Measurements from ENCODE around the gene COLEC12. TPM values are rescaled to one million over a fixed set of nuclear protein-coding genes. Genes with fewer than 3 reads are reported as not detected.

The COLEC12 gene
- total RNA-seq, 1 experiment from 2014 or later: not detected

- no peak for DNase-seq (ENCODE audit: low spot score)
These were observed 53.5 kb downstream of the COLEC12 start for GRCh38 chr18:446941-447560.

DNA sequence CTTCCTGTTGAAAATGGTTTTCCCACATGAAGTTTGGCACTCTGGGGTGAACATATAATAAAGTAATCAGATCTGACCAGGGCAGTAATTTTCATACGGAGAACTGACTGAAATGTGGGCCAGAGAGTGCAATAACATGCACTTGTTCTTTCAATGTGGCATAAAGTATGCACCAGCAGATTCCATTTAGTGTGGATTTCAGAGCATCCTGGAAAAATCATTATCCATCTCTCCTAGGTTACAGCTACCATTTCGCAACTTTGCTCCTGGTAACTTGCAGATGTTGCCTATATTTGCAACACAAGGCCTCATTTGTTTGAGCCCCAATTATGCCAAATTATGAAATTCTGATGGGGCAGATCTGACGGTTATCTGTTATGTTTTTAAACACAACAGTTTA, 55.4 kb downstream of the COLEC12 start:
- no peak for DNase-seq (ENCODE audit: low spot score)

GRCh38 chr18:438571-438970, 61.9 kb downstream of the COLEC12 start:
- DNase-seq (ENCODE audit: low spot score): no peak

GRCh38 chr18:435940-436339, 64.6 kb downstream of the COLEC12 start:
- DNase-seq (ENCODE audit: low spot score): no peak

DNA sequence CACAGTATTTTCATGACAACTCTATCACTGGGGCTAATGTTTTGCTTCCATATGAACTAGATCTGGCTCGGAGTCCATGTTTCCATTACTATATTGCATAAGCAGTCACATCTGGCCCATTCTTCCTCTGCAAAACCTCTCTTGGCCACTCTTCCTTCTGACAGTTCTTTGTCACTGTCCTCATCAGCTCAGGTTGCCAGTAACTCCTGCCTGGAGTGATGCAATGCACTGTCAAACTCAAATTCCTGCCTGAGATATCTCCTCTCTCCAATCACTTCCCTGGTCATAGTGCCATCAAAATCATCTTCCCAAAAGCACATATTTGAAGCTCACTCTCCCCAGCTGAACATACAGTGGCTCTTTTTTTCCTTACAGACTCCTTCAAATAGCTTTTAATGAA, 66.1 kb downstream of the COLEC12 start:
- DNase-seq (ENCODE audit: low spot score): no peak

DNA sequence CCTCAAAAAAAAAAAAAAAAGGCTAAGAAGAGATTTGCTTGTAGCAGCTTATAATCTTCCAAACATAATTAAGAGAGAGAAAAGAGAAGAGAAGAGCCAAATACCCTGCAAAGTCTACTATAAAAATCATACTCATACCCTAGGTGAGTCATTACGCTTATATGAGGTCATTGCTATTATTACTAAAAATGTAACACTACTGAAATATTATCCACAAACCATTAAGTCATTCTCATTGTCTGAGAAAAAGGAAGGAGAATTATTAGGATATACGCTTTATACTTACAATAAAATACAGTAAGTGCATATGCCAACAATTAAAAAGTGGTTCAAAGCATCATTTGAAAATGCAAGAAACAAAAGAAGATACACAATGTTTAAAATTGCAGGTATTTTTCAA, 66.5 kb downstream of the COLEC12 start:
- DNase-seq (ENCODE audit: low spot score): no peak

GRCh38 chr18:433298-433697, 67.2 kb downstream of the COLEC12 start:
- no peak for DNase-seq (ENCODE audit: low spot score)

- no peak for DNase-seq (ENCODE audit: low spot score)
These were observed 67.7 kb downstream of the COLEC12 start for GRCh38 chr18:432791-433190.

- no peak for DNase-seq (ENCODE audit: low spot score)
These were observed 71.5 kb downstream of the COLEC12 start for GRCh38 chr18:429030-429429.

- DNase-seq (ENCODE audit: low spot score): no peak
These were observed 73.5 kb downstream of the COLEC12 start for GRCh38 chr18:427005-427404.

DNA sequence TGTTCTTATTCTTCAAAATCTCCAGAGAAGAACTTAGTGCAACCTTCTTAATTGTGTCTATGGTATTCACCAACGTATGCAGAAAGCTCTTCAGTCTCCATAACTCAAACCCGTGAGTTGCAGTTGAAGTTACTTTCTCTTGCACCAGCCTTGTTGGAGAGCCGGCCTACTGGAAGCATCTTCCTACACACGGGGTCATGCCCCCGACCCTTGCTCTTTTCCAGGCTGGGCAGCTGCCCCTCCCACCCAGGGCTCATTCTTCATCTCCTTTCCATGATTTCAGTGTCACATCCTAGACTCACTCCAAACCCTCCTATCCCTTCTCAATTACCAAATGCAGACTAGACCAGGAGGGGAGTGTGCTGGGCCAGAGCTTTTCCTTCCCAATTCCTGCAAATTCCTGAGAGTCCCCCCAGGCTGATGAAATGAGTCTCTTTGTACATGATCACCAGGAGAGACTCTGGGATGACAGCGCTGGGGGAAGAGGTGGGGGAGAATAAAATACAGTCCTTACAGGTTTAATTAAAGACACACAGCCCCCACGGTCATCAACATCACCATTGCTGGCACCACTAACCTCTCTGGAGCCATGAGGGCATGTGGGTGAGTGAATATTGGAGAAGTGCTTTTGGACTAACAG, 75.3 kb downstream of the COLEC12 start:
- no peak for DNase-seq (ENCODE audit: low spot score)

DNA sequence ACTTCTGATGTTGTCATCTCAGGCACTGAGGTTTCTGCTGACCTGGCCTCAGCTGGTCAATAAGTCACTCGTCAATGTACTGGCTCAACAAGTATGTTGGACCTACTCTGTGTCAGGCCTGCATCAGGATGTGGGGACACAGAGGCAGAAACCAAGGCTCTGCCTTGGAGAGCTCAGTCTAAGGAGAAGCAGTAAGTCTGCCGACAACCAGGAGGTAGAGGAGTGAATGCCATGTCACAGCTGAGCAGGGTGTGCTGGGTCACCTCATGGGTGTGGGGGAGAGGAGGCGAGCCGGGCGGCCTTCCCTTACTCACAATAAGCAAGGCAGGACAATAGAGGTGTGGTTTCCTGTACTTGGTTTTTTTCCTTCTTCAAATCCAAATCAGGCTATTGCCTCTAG, 75.8 kb downstream of the COLEC12 start:
- DNase-seq (ENCODE audit: low spot score): no peak

DNA sequence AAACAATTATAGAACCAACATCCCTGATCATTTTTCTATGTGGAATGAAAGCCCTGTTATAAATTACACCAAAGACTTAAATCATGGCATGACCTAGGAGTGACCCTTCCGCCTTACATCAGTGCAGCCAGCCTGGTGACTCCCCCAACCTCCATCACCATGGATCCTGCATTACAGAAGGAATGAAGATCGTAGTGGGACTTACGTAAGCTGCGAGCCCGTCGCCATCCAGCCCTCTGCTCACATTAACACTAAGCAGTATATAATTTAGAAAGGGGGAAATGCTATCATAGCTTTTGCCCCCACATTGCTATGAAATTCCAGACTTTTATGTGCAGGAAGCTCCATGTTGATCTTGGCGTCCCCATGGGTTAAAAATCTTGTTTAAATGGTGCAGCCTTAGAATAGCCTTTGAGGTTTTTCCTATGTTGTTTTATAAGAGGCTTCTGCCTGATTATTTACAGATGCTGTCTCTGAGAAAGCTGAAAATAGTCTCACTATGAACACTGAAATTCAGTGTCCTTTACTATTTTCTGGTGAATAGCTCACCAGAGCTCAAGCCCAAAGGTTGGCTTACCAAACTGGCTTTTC, 76.3 kb downstream of the COLEC12 start:
- no peak for DNase-seq (ENCODE audit: low spot score)

- DNase-seq (ENCODE audit: low spot score): no peak
These were observed 77.5 kb downstream of the COLEC12 start for GRCh38 chr18:422966-423365.

DNA sequence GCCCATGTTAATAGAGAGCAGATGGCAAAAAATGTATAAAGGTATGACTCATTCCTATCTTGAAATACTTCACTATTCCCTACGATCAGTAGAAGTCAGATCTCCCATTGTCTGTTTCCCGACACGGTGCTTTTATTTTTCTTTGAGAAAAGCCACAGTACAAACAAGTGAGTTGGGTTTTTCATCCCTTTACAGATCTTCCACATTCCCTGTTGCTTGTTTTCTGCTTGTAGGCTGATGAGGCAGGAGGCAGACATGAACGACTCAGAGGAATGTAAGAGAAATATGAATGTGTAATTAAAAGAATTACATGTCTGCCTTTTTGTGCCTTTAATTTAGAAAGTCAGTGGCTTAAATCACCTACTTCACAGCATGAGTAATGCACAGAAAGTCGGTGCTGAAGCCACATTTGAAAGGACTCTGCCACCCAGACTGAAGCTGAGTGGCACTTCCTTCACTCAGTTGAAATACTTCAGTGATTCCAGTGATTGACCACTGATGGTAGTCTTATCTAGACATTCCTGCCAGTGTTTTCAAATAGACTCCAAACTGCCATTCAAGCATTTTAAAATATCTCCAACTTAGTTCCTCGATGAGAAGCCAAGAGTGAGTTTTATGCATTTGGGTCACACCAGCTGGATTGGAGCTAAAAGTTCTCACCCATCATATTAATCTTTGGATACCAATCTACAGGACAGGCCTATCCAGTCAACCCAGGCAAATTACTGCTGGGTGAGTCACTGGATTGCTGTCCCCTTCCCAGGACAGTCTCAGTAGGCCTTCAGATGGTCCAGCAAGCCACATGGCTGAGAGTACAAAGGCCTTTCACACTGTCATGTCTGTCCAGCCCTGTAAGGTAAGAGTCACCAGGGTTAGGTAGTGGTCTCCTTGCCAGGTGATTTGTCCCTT, 79.0 kb downstream of the COLEC12 start:
- DNase-seq (ENCODE audit: low spot score): no peak

- DNase-seq (ENCODE audit: low spot score): no peak
These were observed 79.7 kb downstream of the COLEC12 start for GRCh38 chr18:420661-421246.

- no peak for DNase-seq (ENCODE audit: low spot score)
These were observed 80.8 kb downstream of the COLEC12 start for GRCh38 chr18:419541-420175.

DNA sequence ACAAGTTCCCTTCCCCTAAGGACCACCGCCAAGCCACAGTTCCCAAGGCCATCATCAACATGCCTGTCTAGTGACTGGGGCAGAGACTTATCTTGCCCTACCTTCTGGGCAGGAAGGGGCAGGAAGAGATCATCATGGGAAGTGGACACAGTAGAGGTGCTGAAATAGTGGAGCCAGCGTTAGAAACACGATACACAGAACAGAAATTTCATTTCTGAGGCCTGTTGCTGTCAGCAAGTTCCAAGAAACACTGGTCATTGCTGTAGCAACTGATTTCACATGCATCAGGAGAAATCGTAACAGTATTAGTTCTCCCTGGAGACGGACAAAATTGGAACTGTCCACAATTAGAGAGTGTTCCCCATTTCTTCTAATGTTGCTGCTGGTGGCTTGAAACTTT, 83.0 kb downstream of the COLEC12 start:
- DNase-seq (ENCODE audit: low spot score): no peak

GRCh38 chr18:416930-417329, 83.6 kb downstream of the COLEC12 start:
- no peak for DNase-seq (ENCODE audit: low spot score)

GRCh38 chr18:415617-416612, 84.6 kb downstream of the COLEC12 start:
- DNase-seq (ENCODE audit: low spot score): no peak

Data from HT-29 (cell line).